Transverse colon (tissue), 4 donors: ENCODE data around the gene ARX. TPM values are rescaled to one million over a fixed set of nuclear protein-coding genes. Genes with fewer than 3 reads are reported as not detected.

Experiments
- DNase-seq: peaks from one replicate; pipeline ENCODE4 v3.0.0-alpha.2; 2019
- H3K27ac ChIP-seq, 4 donors: fragments of 200-600 bp; sonication (generic); 2 replicates each; pipeline ENCODE4 v1.5.1; 2016 to 2018; ENCODE audit warnings: inconsistent platforms in 4 of 4
- H3K27me3 ChIP-seq: fragments of 200-600 bp; sonication (generic); 2 replicates; pipeline ENCODE4 v1.5.1; 2017; ENCODE audit warnings: inconsistent platforms
- H3K36me3 ChIP-seq, 4 donors: fragments of 200-600 bp; sonication (generic); 2 replicates each; pipeline ENCODE4 v1.5.1; 2017 to 2019; ENCODE audit warnings: inconsistent platforms in 4 of 4
- H3K4me1 ChIP-seq, 4 donors: fragments of 200-600 bp; sonication (generic); 2 replicates each; pipeline ENCODE4 v1.5.1; 2017 to 2020; ENCODE audit warnings: inconsistent platforms in 4 of 4
- H3K4me3 ChIP-seq, 4 donors: fragments of 200-600 bp; sonication (generic); 1 replicate in 1 of 4; 2 replicates in 3 of 4; pipeline versions ENCODE4 v1.5.1 to v1.6.1; 2017 to 2019; ENCODE audit warnings: inconsistent platforms in 4 of 4
- H3K9me3 ChIP-seq, 2 donors: fragments of 200-600 bp; sonication (generic); 2 replicates each; pipeline ENCODE4 v1.5.1; 2017 to 2019; ENCODE audit warnings: inconsistent platforms in 2 of 2
- EP300 ChIP-seq: sonication (generic); formaldehyde crosslinking; IDR thresholded peaks from one replicate; pipeline ENCODE4 v1.6.1; 2017; ENCODE audit warnings: antibody characterized with exemption, low read depth
- POLR2A ChIP-seq: fragments of 450-650 bp; IDR thresholded peaks from one replicate; pipeline ENCODE4 v1.6.1; 2016; ENCODE audit warnings: antibody characterized with exemption, mild to moderate bottlenecking, moderate library complexity
- POLR2AphosphoS5 ChIP-seq, 3 donors: sonication (generic); formaldehyde crosslinking; IDR thresholded peaks; one replicate each; pipeline ENCODE4 v1.6.1; 2016; ENCODE audit warnings: antibody characterized with exemption in 3 of 3
- WGBS, 2 donors: methylation state at CpG; one replicate each; pipeline ENCODE4 v1.1.5; 2018; ENCODE audit warnings: low coverage in 1 of 2; 5-methylcytosine and 5-hydroxymethylcytosine counted together
- in situ Hi-C, 4 donors: fragments of 200-750 bp; cut with MboI; loops; one replicate each; pipeline versions ENCODE4 v1.15.0 to v1.15.1; 2017; ENCODE audit warnings: low sequenced_read_pairs in 3 of 4, low pct_ligation_motif_present in 1 of 4, low pct_unique_long_range_greater_than_20kb in 1 of 4
- intact Hi-C: fragments of 100-400 bp; cut with DNase I; formaldehyde crosslinking; loops from one replicate; pipeline ENCODE4 v1.15.1; 2023; ENCODE audit warnings: low total_unique reads
- total RNA-seq, 4 donors: library from RNA; depleted of rRNA; stranded (reverse); fragments of >200 nt; gene quantifications; one replicate each; pipeline ENCODE4 v1.1.0, GENCODE V29; 2016
- TF ChIP-seq, protein P1 (sequence below), 5 experiments: fragments of 200-600 bp in 3 of 5; fragments of 450-650 bp in 2 of 5; sonication (generic) in 3 of 5; IDR thresholded peaks; 1 replicate in 2 of 5; 2 replicates in 3 of 5; pipeline ENCODE4 v1.5.1; 2016 to 2017; ENCODE audit warnings: antibody characterized with exemption in 5 of 5, inconsistent platforms in 3 of 5, mild to moderate bottlenecking in 2 of 5, moderate library complexity in 1 of 5

The ARX gene
- total RNA-seq, 4 donors from 2014 or later, result not detected

DNA sequence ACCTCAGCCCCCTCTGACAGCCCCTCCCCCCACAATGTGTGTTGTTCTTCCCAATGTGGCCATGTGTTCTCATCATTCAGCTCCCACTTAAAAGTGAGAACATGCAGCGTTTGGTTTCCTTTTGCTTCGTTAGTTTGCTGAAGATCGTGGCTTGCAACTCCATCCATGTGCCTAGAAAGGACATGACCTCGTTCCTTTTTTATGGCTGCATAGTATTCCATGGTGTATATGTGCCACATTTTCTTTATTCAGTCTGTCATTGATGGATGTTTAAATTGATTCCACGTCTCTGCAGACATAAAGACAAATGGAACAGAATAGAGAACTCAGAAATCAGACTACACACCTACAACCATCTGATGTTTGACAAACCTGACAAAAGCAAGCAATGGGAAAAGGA lies 46.0 kb downstream of the ARX start:
- DNase-seq, result no peak
- WGBS, 2 donors, result 85% methylated on average over 5 of the region's 5 CpGs; no CpG with 5 or more reads in 1 of the 2 donors
- Histone ChIP-seq H3K9me3 (no peaks in the 10 kb centered on the region), H3K4me1 (no peaks in the 10 kb centered on the region), H3K4me3 (no peak overlapping the region), H3K27me3 (no peaks in the 10 kb centered on the region), H3K27ac (no peak overlapping the region), H3K36me3 (no peaks in the 10 kb centered on the region)
- in situ Hi-C loops, result no loop called here
- intact Hi-C loops, result no loop called here
- TF ChIP-seq POLR2A (no peak), POLR2AphosphoS5 (IDR thresholded peaks at IDR 0.05) (no peak), EP300 (no peak)
- TF ChIP-seq, protein P1, sequence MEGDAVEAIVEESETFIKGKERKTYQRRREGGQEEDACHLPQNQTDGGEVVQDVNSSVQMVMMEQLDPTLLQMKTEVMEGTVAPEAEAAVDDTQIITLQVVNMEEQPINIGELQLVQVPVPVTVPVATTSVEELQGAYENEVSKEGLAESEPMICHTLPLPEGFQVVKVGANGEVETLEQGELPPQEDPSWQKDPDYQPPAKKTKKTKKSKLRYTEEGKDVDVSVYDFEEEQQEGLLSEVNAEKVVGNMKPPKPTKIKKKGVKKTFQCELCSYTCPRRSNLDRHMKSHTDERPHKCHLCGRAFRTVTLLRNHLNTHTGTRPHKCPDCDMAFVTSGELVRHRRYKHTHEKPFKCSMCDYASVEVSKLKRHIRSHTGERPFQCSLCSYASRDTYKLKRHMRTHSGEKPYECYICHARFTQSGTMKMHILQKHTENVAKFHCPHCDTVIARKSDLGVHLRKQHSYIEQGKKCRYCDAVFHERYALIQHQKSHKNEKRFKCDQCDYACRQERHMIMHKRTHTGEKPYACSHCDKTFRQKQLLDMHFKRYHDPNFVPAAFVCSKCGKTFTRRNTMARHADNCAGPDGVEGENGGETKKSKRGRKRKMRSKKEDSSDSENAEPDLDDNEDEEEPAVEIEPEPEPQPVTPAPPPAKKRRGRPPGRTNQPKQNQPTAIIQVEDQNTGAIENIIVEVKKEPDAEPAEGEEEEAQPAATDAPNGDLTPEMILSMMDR (IDR thresholded peaks at IDR 0.05), result no peak

DNA sequence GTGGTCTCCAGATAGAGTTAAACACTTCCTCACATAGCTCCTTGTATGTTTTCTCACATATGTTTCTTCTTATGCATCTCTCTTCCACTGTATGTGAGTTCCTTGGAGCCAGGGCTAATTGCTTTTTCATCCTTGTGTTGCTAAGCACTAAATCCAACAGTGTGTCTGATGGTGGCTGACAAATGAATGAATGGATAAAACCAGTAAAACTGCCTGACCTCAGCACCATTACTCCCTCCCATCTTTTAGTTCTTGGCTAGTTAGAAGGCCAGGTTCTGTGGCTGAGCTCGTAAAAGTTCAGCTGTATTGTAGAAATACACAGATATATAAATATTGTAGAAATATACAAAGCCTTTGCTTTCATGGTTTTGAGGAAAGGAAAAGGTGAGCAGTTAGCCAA lies 50.4 kb downstream of the ARX start:
- no peak for DNase-seq
- H3K27ac ChIP-seq, result no peak overlapping the region
- H3K4me1 ChIP-seq, result no peaks in the 10 kb centered on the region
- TF ChIP-seq POLR2AphosphoS5 (IDR thresholded peaks at IDR 0.05) (no peak), POLR2A (no peak), EP300 (no peak)
- TF ChIP-seq, protein P1 (IDR thresholded peaks at IDR 0.05), result no peak
- H3K27me3 ChIP-seq, result no peaks in the 10 kb centered on the region
- H3K9me3 ChIP-seq, result no peaks in the 10 kb centered on the region
- no peaks in the 10 kb centered on the region for H3K36me3 ChIP-seq
- in situ Hi-C loops, result no loop called here
- WGBS, 2 donors, result 63% methylated on average over 1 of the region's 1 CpG; no CpG with 5 or more reads in 1 of the 2 donors
- H3K4me3 ChIP-seq, result no peak overlapping the region
- intact Hi-C loops, result no loop called here

DNA sequence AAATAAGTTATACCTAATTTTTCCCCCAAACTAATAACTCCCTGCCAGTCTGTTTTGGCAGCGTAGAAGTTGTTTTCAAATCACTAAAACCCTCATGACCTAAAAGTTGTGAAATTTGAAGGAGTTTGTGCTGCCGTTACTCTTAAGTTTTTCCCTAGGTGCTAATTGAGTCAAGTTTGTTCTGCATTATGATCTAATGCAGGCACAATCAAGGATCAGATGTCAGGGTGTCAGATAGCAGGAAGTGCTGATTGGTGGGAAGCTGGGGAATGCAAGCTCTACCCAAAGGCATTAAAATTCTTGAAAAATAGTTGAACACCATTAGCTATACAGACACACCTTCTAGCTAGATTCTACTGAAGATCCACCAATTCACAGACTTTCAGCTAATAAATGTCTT lies 51.9 kb downstream of the ARX start:
- no peak overlapping the region for H3K4me3 ChIP-seq

DNA sequence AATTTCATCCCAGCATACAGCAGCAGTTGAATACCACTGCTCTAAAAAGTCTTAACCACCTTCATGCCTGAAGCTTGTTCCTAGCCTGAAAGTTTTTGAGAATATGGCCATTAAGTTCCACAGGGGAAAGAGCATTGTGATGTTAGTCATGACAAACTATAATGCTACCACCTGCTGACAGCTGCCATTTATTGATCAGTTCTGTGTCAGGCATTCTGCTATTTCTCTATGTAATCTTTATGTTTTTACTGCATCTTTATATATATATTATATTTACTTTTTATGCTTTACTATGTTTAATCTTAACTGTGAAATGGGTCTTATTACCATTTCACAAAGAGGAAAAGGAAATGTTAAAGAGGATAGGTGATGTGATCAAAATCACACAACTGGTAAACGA lies 54.0 kb downstream of the ARX start:
- H3K36me3 ChIP-seq, result no peaks in the 10 kb centered on the region
- no peak overlapping the region for H3K4me3 ChIP-seq
- in situ Hi-C loops (no loop called here), intact Hi-C loops (no loop called here)
- H3K27ac ChIP-seq, result no peak overlapping the region
- H3K9me3 ChIP-seq, result no peaks in the 10 kb centered on the region
- TF ChIP-seq EP300 (no peak), POLR2AphosphoS5 (IDR thresholded peaks at IDR 0.05) (no peak), POLR2A (no peak)
- TF ChIP-seq, protein P1 (IDR thresholded peaks at IDR 0.05), result no peak
- 40% methylated on average over 1 of the region's 1 CpG; no CpG with 5 or more reads in 1 of the 2 donors for WGBS, 2 donors
- H3K27me3 ChIP-seq, result no peaks in the 10 kb centered on the region
- no peak for DNase-seq
- H3K4me1 ChIP-seq, result no peaks in the 10 kb centered on the region

More for the DNA sequence above, 51.9 kb downstream of the ARX start:
- no peak for DNase-seq
- H3K36me3 ChIP-seq, result no peaks in the 10 kb centered on the region
- H3K27me3 ChIP-seq, result no peaks in the 10 kb centered on the region
- in situ Hi-C loops (no loop called here), intact Hi-C loops (no loop called here)
- no peaks in the 10 kb centered on the region for H3K4me1 ChIP-seq
- TF ChIP-seq, protein P1 (IDR thresholded peaks at IDR 0.05), result no peak
- no peak overlapping the region for H3K27ac ChIP-seq
- no peaks in the 10 kb centered on the region for H3K9me3 ChIP-seq
- 82% methylated on average over 2 of the region's 2 CpGs; no CpG with 5 or more reads in 1 of the 2 donors for WGBS, 2 donors
